Adrenal gland (tissue), 12 donors: ENCODE data around the gene AHR. TPM values are rescaled to one million over a fixed set of nuclear protein-coding genes. Genes with fewer than 3 reads are reported as not detected.

ENCODE experiments used
- DNase-seq, 7 donors: peaks; one replicate each; pipeline ENCODE4 v3.0.0-alpha.2; 2019 to 2020
- H3K27ac ChIP-seq, 5 donors: fragments of 200-600 bp; sonication (generic) in 4 of 5; 1 replicate in 3 of 5; 2 replicates in 2 of 5; pipeline versions ENCODE4 v1.5.1 to v1.8.0; 2016 to 2020; ENCODE audit warnings: mild to moderate bottlenecking in 1 of 5
- H3K27me3 ChIP-seq: fragments of 200-600 bp; 2 replicates; pipeline ENCODE4 v1.8.0; 2021
- H3K36me3 ChIP-seq, 2 donors: fragments of 200-600 bp; replicated peaks in 1 of 2; 1 replicate in 1 of 2; 2 replicates in 1 of 2; pipeline versions ENCODE4 v1.5.1 to v1.8.0; 2018 to 2022
- H3K4me1 ChIP-seq, 2 donors: fragments of 200-600 bp; replicated peaks in 1 of 2; 1 replicate in 1 of 2; 2 replicates in 1 of 2; pipeline versions ENCODE4 v1.5.1 to v1.8.0; 2018 to 2021
- H3K4me3 ChIP-seq, 4 donors: fragments of 200-600 bp; sonication (generic) in 3 of 4; one replicate each; pipeline ENCODE4 v1.5.1; 2016 to 2018
- H3K9me3 ChIP-seq, 3 donors: fragments of 200-600 bp; sonication (generic) in 1 of 3; replicated peaks in 1 of 3; 1 replicate in 2 of 3; 2 replicates in 1 of 3; pipeline versions ENCODE4 v1.5.1 to v1.8.0; 2016 to 2021
- POLR2A ChIP-seq, 2 donors: fragments of 450-650 bp; IDR thresholded peaks; one replicate each; pipeline ENCODE4 v1.6.1; 2017; ENCODE audit warnings: antibody characterized with exemption in 2 of 2, mild to moderate bottlenecking in 2 of 2, moderate library complexity in 1 of 2
- WGBS, 4 donors: extraction: QIAGEN DNeasy Blood & Tissue Kit in 2 of 4; methylation state at CpG; one replicate each; pipeline versions ENCODE4 v1.1.5 to v1.1.7; 2013 to 2017; 5-methylcytosine and 5-hydroxymethylcytosine counted together
- intact Hi-C, 2 donors: fragments of 100-400 bp; cut with DNase I; formaldehyde crosslinking; loops; one replicate each; pipeline versions ENCODE4 v1.14.1 to v1.15.0; 2022 to 2023
- polyA plus RNA-seq, 3 donors: library from polyadenylated mRNA; stranded (reverse); fragments of 200-250 nt in 2 of 3; fragments of 350-450 nt in 1 of 3; fragmentation: Illumina TruSeq in 1 of 3; extraction: RNeasy Lipid Tissue Mini Kit (QIAGEN cat#74804) in 1 of 3; gene quantifications; one replicate each; pipeline ENCODE4 v1.2.3, GENCODE V29; 2013 to 2014
- total RNA-seq, 9 donors: library from RNA; depleted of rRNA in 4 of 9; stranded (reverse); fragments of >200 nt in 4 of 9; fragments of 120-200 nt in 1 of 9; fragmentation: NEBNext Ultra II Directional in 1 of 9; extraction: Animal tissue kit (Norgen Biotek cat#: 25700) in 1 of 9; gene quantifications; one replicate each; pipeline versions ENCODE4 v1.1.0 to v1.2.4, GENCODE V29; 2013 to 2023
- TF ChIP-seq, protein P1 (sequence below), 6 experiments: fragments of 450-650 bp in 4 of 6; fragments of 200-600 bp in 2 of 6; sonication (generic) in 1 of 6; IDR thresholded peaks; 1 replicate in 5 of 6; 2 replicates in 1 of 6; pipeline versions ENCODE4 v1.5.1 to v1.8.0; 2016 to 2021; ENCODE audit warnings: antibody characterized with exemption in 6 of 6, mild to moderate bottlenecking in 2 of 6, moderate library complexity in 1 of 6
- donor health status: healthy with polysubstance abuse.
- donor health status: Bipolar disorder and iron deficiency.
- donor health status: DM: yes; HTN: yes; CAD: no.
- donor health status: DM: no; HTN: no; CAD: no.
- donor health status: DM: no; HTN: no; CAD: no.
- donor health status: DM: yes; HTN: yes; CAD: no.

The AHR gene
- total and polyA plus RNA-seq, 12 donors, result 7.8 to 161 (median 73.9) TPM

DNA sequence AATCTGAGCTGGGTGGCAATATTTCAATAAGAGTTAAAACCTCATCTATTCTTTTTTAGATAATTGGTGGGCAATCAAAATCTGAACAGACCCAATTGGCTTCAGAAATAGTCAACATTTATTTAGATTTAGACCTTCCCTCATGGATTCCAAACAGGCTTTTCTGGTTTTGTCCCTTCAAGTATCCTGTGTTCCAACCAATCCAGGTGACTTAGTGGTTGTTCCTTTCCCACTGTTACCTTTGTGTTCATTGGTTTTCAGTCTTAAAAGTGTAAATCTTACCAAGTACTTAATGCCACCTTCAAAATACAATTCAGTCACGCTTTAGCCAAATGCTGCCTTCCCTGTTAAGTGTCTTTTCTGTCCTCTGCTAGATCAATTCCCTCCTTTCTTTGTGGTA, 85.9 kb downstream of the AHR start:
- 95 to 100% (median 98%) methylated on average over 1 of the region's 1 CpG for WGBS, 4 donors
- intact Hi-C loops, result no loop called here
- TF ChIP-seq, protein P1, sequence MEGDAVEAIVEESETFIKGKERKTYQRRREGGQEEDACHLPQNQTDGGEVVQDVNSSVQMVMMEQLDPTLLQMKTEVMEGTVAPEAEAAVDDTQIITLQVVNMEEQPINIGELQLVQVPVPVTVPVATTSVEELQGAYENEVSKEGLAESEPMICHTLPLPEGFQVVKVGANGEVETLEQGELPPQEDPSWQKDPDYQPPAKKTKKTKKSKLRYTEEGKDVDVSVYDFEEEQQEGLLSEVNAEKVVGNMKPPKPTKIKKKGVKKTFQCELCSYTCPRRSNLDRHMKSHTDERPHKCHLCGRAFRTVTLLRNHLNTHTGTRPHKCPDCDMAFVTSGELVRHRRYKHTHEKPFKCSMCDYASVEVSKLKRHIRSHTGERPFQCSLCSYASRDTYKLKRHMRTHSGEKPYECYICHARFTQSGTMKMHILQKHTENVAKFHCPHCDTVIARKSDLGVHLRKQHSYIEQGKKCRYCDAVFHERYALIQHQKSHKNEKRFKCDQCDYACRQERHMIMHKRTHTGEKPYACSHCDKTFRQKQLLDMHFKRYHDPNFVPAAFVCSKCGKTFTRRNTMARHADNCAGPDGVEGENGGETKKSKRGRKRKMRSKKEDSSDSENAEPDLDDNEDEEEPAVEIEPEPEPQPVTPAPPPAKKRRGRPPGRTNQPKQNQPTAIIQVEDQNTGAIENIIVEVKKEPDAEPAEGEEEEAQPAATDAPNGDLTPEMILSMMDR (IDR thresholded peaks at IDR 0.05), result no peak
- no peak for TF ChIP-seq POLR2A (IDR thresholded peaks at IDR 0.05)
- no peaks in the 10 kb centered on the region for H3K9me3 ChIP-seq
- peaks cover 7 to 9% of the 10 kb centered on the region in 2 donors for H3K4me1 ChIP-seq
- H3K36me3 ChIP-seq, result no peaks in the 10 kb centered on the region
- no peaks in the 10 kb centered on the region for H3K27me3 ChIP-seq
- no peak for DNase-seq
- H3K4me3 ChIP-seq, result no peak overlapping the region
- H3K27ac ChIP-seq, result no peak overlapping the region

DNA sequence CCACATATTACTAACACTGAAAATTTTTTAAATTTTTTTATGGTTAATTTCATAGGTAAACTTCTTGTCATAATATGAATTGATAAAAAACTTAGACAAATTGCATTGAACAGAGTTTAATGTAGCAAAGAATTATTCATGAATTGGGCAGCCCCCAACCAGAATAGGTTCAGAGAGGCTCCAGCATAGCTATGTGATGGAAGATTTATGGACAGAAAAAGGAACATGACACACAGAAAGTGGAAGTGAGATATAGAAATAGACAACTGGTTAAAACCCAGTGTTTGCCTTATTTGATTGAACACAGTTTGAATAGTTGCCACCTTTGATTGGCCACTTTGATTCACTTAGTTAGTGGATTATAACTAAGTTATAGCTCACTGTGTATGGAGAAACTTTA, 87.2 kb downstream of the AHR start:
- no peak for TF ChIP-seq POLR2A (IDR thresholded peaks at IDR 0.05)
- TF ChIP-seq, protein P1 (IDR thresholded peaks at IDR 0.05), result no peak
- intact Hi-C loops, result no loop called here
- H3K27ac ChIP-seq, result no peak overlapping the region
- H3K4me3 ChIP-seq, result no peak overlapping the region
- DNase-seq, result no peak
- no peaks in the 10 kb centered on the region for H3K36me3 ChIP-seq
- no peaks in the 10 kb centered on the region for H3K27me3 ChIP-seq
- H3K9me3 ChIP-seq, result no peaks in the 10 kb centered on the region
- peaks cover 6 to 9% of the 10 kb centered on the region in 2 donors for H3K4me1 ChIP-seq

DNA sequence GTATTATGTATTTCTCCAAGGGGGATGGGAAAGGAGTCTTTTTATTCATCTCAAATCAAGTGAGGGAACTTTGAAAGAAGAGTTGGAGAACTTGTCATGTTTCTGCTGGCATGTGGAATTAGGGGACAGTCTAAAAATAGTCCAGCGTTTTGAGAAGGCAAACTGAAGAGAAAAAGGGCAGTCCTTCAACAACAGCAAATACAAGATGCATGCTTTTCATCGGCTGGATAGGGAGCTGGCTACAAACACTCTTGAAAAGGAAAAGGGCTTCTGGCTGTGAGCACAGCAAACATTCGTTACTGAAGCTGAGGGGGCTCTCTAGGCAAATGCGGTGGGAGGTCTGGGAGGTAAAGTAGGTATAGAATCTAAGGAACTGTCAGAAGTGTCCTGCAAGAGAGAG, 91.9 kb downstream of the AHR start:
- TF ChIP-seq, protein P1 (IDR thresholded peaks at IDR 0.05), result no peak
- TF ChIP-seq POLR2A (IDR thresholded peaks at IDR 0.05), result no peak
- H3K9me3 ChIP-seq, result no peaks in the 10 kb centered on the region
- H3K27ac ChIP-seq, result no peak overlapping the region
- intact Hi-C loops, result no loop called here
- no peaks in the 10 kb centered on the region for H3K4me1 ChIP-seq
- DNase-seq, result no peak
- H3K27me3 ChIP-seq, result no peaks in the 10 kb centered on the region
- H3K36me3 ChIP-seq, result no peaks in the 10 kb centered on the region
- WGBS, 4 donors, result 51 to 63% (median 58%) methylated on average over 4 of the region's 4 CpGs
- no peak overlapping the region for H3K4me3 ChIP-seq

DNA sequence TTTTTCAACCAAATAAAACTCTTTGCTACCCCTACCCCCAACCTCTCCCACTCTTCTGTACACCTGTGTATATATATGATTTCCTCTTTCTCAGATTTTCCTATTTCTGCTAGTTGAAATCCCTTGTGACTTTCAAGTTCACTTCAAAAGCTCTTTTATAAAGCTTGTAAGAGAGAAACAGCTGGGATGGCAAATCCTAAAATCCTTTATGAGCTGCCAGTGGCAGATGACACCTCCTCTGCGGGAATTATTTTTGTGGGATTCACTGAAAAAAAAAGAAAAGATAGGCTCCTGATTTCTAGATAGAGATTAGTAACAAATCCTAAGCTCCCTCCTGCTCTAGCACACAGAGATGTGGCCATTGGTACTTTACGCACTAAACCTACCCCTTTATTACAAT, 92.9 kb downstream of the AHR start:
- Histone ChIP-seq H3K9me3 (no peaks in the 10 kb centered on the region), H3K27ac (no peak overlapping the region), H3K27me3 (no peaks in the 10 kb centered on the region), H3K4me1 (no peaks in the 10 kb centered on the region), H3K36me3 (no peaks in the 10 kb centered on the region), H3K4me3 (no peak overlapping the region)
- intact Hi-C loops, result no loop called here
- TF ChIP-seq, protein P1 (IDR thresholded peaks at IDR 0.05), result no peak
- TF ChIP-seq POLR2A (IDR thresholded peaks at IDR 0.05), result no peak
- WGBS, 4 donors, result 94 to 100% (median 96%) methylated on average over 2 of the region's 2 CpGs
- DNase-seq, result no peak
